Tibial artery (tissue), 4 donors: ENCODE data around the gene CWC27.

ENCODE experiments used
- DNase-seq, 2 donors: peaks; one replicate each; pipeline ENCODE4 v3.0.0-alpha.2; 2019
- H3K27ac ChIP-seq, 2 donors: fragments of 200-600 bp; sonication (generic) in 1 of 2; 1 replicate in 1 of 2; 2 replicates in 1 of 2; pipeline ENCODE4 v1.5.1; 2018 to 2019; ENCODE audit warnings: mild to moderate bottlenecking in 1 of 2
- H3K27me3 ChIP-seq, 2 donors: fragments of 200-600 bp; sonication (generic) in 1 of 2; one replicate each; pipeline versions ENCODE4 v1.5.1 to v1.6.0; 2016 to 2019
- H3K36me3 ChIP-seq, 3 donors: fragments of 200-600 bp; sonication (generic) in 2 of 3; one replicate each; pipeline ENCODE4 v1.5.1; 2016 to 2019; ENCODE audit warnings: mild to moderate bottlenecking in 2 of 3
- H3K4me1 ChIP-seq, 4 donors: fragments of 200-600 bp; sonication (generic) in 2 of 4; 1 replicate in 3 of 4; 2 replicates in 1 of 4; pipeline ENCODE4 v1.5.1; 2016 to 2019
- H3K4me3 ChIP-seq, 2 donors: fragments of 200-600 bp; sonication (generic) in 1 of 2; 1 replicate in 1 of 2; 2 replicates in 1 of 2; pipeline ENCODE4 v1.5.1; 2018 to 2019; ENCODE audit warnings: mild to moderate bottlenecking in 2 of 2
- H3K9me3 ChIP-seq, 3 donors: fragments of 200-600 bp; sonication (generic) in 1 of 3; one replicate each; pipeline ENCODE4 v1.5.1; 2016 to 2019
- CTCF ChIP-seq, 2 experiments: fragments of 200-600 bp in 1 of 2; fragments of 450-650 bp in 1 of 2; IDR thresholded peaks; one replicate each; pipeline ENCODE4 v1.5.1; 2017 to 2019; ENCODE audit warnings: antibody characterized with exemption in 2 of 2, mild to moderate bottlenecking in 1 of 2, moderate library complexity in 1 of 2
- intact Hi-C: fragments of 100-400 bp; cut with DNase I; formaldehyde crosslinking; loops from one replicate; pipeline ENCODE4 v1.15.0; 2023; ENCODE audit warnings: low total_unique reads

Gene CWC27

GRCh38 chr5:64880821-64881220 lies 112.1 kb downstream of the CWC27 start:
- intact Hi-C loops, result no loop called here
- no peaks in the 10 kb centered on the region for H3K27me3 ChIP-seq
- DNase-seq, result no peak
- H3K4me1 ChIP-seq, result no peaks in the 10 kb centered on the region
- H3K27ac ChIP-seq, result no peak overlapping the region
- TF ChIP-seq CTCF (IDR thresholded peaks at IDR 0.05), result no peak
- no peak overlapping the region for H3K4me3 ChIP-seq
- no peaks in the 10 kb centered on the region for H3K36me3 ChIP-seq
- no peaks in the 10 kb centered on the region for H3K9me3 ChIP-seq

DNA sequence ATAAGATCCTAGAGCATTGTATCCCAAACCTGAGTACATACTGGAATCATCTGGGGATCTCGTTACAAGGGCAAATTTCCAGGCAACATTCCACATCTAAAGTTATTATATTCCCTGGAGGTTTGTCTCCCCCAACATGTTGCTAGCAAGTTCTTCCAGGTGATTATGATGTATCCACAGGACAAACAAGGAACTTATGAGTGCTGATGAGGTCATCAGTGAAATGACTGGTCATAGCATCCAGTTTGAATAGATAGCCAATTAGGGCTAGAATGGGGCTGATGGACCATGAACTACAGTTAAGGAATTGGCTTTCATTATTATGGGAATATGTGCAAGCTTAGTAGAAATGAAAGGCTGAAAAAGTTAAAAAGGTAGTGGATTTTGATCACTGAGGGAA lies 115.2 kb downstream of the CWC27 start:
- H3K4me1 ChIP-seq, result no peaks in the 10 kb centered on the region
- no peaks in the 10 kb centered on the region for H3K9me3 ChIP-seq
- no peak overlapping the region for H3K27ac ChIP-seq
- no peak overlapping the region for H3K4me3 ChIP-seq
- no peak for TF ChIP-seq CTCF (IDR thresholded peaks at IDR 0.05)
- intact Hi-C loops, result no loop called here
- no peak for DNase-seq
- no peaks in the 10 kb centered on the region for H3K36me3 ChIP-seq
- H3K27me3 ChIP-seq, result no peaks in the 10 kb centered on the region

DNA sequence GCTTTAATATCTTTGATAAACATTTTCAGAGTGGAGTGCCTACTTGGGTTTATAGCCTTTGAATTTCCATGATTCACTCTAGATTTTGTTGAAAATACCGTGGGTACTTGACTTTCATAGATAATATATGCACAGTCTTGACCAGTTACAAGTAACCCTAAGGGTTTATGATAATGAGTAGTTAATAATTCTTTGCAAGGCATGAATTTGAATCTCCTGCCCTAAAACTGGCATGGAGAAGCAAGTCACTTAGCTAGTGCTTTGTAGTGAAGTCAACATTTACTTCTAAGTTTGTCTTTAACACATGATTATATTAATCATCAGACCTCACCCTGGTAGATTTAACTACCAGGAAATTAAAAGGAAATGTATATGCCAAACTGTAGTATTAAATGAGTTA lies 115.8 kb downstream of the CWC27 start:
- no peaks in the 10 kb centered on the region for H3K4me1 ChIP-seq
- H3K36me3 ChIP-seq, result no peaks in the 10 kb centered on the region
- TF ChIP-seq CTCF (IDR thresholded peaks at IDR 0.05), result no peak
- H3K27me3 ChIP-seq, result no peaks in the 10 kb centered on the region
- no peak overlapping the region for H3K4me3 ChIP-seq
- no peaks in the 10 kb centered on the region for H3K9me3 ChIP-seq
- H3K27ac ChIP-seq, result no peak overlapping the region
- intact Hi-C loops, result no loop called here
- DNase-seq, result no peak

DNA sequence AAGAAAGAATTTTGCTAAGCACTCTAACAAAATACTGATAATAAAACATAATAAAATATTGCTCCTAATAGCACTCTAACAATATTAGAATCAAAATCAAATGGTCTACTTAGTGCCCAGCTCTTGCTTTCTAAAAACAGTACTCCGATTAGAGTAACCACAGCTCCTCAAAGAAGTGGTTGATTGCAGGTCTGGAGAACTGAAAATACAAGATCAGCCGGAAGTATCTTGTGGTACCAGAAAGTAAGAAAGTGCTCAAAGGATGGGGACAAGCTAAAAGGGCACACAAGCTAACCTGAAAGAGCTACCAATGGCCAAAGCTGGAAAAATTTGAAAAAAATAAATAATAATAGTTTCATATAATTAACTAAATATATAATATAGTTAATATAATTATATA lies 119.2 kb downstream of the CWC27 start:
- no peaks in the 10 kb centered on the region for H3K36me3 ChIP-seq
- no peaks in the 10 kb centered on the region for H3K27me3 ChIP-seq
- no peaks in the 10 kb centered on the region for H3K4me1 ChIP-seq
- TF ChIP-seq CTCF (IDR thresholded peaks at IDR 0.05), result no peak
- H3K9me3 ChIP-seq, result no peaks in the 10 kb centered on the region
- DNase-seq, result no peak
- no peak overlapping the region for H3K27ac ChIP-seq
- intact Hi-C loops, result no loop called here
- no peak overlapping the region for H3K4me3 ChIP-seq

- H3K9me3 ChIP-seq, result no peaks in the 10 kb centered on the region
- intact Hi-C loops, result no loop called here
- no peak for TF ChIP-seq CTCF (IDR thresholded peaks at IDR 0.05)
These were observed 127.0 kb downstream of the CWC27 start for GRCh38 chr5:64895748-64896147.

DNA sequence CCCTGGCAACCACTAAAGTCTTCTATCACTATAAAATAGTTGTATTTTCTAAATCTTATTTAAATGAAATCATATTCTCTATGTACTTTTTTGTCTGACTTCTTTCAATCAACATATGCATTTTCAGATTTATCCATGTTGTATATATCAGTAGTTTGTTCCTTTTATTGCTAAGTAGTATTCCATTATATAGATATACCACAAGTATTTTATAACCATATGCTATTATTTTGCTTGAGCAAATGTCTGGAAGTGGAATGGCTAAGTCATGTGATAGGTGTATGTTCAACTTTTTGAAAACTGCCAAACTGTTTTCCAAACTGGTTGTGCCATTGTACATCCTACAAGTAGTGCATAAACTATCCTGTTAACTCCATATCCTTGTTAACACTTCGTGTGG lies 131.1 kb downstream of the CWC27 start:
- H3K27ac ChIP-seq, result no peak overlapping the region
- intact Hi-C loops, result no loop called here
- H3K4me3 ChIP-seq, result no peak overlapping the region
- TF ChIP-seq CTCF (IDR thresholded peaks at IDR 0.05), result no peak
- peaks cover 0 to 9% (median 0%) of the 10 kb centered on the region in 3 donors for H3K36me3 ChIP-seq
- no peaks in the 10 kb centered on the region for H3K27me3 ChIP-seq
- H3K4me1 ChIP-seq, result no peaks in the 10 kb centered on the region
- H3K9me3 ChIP-seq, result no peaks in the 10 kb centered on the region
- DNase-seq, result no peak

More at GRCh38 chr5:64895748-64896147, 127.0 kb downstream of the CWC27 start:
- H3K27ac ChIP-seq, result no peak overlapping the region
- H3K4me1 ChIP-seq, result no peaks in the 10 kb centered on the region
- H3K4me3 ChIP-seq, result no peak overlapping the region
- no peaks in the 10 kb centered on the region for H3K27me3 ChIP-seq
- no peak for DNase-seq
- H3K36me3 ChIP-seq, result peaks cover 0 to 9% (median 0%) of the 10 kb centered on the region in 3 donors
